ENCODE results near the gene KLHL10. TPM values are rescaled to one million over a fixed set of nuclear protein-coding genes. Genes with fewer than 3 reads are reported as not detected.

KLHL10 gene
- total and polyA plus RNA-seq, 2 of the 13 experiments (the other 11 are each of a cell fraction or from before 2014, with no cell fraction given): 0.04 to 0.08 TPM

GRCh38 chr17:41888332-41888965 is 50.8 kb downstream of the KLHL10 start (continued):
- TF ChIP-seq PAXIP1 (CRISPR knock-in tag; conservative IDR thresholded peaks at IDR 0.05) (0 out of 2 replicates have a peak, but pooled peaks have one; percentile 21), SMARCC2 (IDR thresholded peaks at IDR 0.05) (no peak), SOX6 (IDR thresholded peaks at IDR 0.05) (no peak), SOX6 (CRISPR knock-in tag; IDR thresholded peaks at IDR 0.05) (peak; percentile 50; the same call in 1 of the 2 replicates), SALL1 (CRISPR knock-in tag; IDR thresholded peaks at IDR 0.05) (peak; percentile 29; the same call in 1 of the 2 replicates), ZMYM2 (CRISPR knock-in tag; IDR thresholded peaks at IDR 0.05) (0 out of 2 replicates have a peak, but pooled peaks have one; percentile 50), HOXA3 (CRISPR knock-in tag; IDR thresholded peaks at IDR 0.05) (peak; percentile 40; the same call in 1 of the 2 replicates), ZFY (CRISPR knock-in tag; IDR thresholded peaks at IDR 0.05) (0 out of 2 replicates have a peak, but pooled peaks have one; percentile 24), PTBP1 (IDR thresholded peaks at IDR 0.05; ENCODE audit: low read depth, low read length, poor library complexity, severe bottlenecking) (no peak), TRIM24 (CRISPR knock-in tag; IDR thresholded peaks at IDR 0.05) (no peak), PRDM10 (CRISPR knock-in tag; IDR thresholded peaks at IDR 0.05; ENCODE audit: low read depth) (no peak), ZNF496 (CRISPR knock-in tag; IDR thresholded peaks at IDR 0.05; ENCODE audit: insufficient replicate concordance) (no peak), TBX3 (IDR thresholded peaks at IDR 0.05; ENCODE audit: borderline replicate concordance) (no peak), HDAC2 (CRISPR knock-in tag; IDR thresholded peaks at IDR 0.05) (0 out of 2 replicates have a peak, but pooled peaks have one; percentile 11), CEBPG (CRISPR knock-in tag; IDR thresholded peaks at IDR 0.05) (peak; percentile 73), ZNF766 (CRISPR knock-in tag; IDR thresholded peaks at IDR 0.05; ENCODE audit: borderline replicate concordance) (0 out of 2 replicates have a peak, but pooled peaks have one; percentile 45), TOE1 (CRISPR knock-in tag; IDR thresholded peaks at IDR 0.05) (no peak), ZMYM3 (CRISPR knock-in tag; IDR thresholded peaks at IDR 0.05) (peak; percentile 48; the same call in 1 of the 2 replicates), ZSCAN22 (CRISPR knock-in tag; IDR thresholded peaks at IDR 0.05) (no peak), NR2C2 (CRISPR knock-in tag; IDR thresholded peaks at IDR 0.05; ENCODE audit: borderline replicate concordance) (peak; percentile 42; the same call in 1 of the 2 replicates), ZFAT (CRISPR knock-in tag; conservative IDR thresholded peaks at IDR 0.05) (0 out of 2 replicates have a peak, but pooled peaks have one; percentile 40)
- TF ChIP-seq, protein P1, sequence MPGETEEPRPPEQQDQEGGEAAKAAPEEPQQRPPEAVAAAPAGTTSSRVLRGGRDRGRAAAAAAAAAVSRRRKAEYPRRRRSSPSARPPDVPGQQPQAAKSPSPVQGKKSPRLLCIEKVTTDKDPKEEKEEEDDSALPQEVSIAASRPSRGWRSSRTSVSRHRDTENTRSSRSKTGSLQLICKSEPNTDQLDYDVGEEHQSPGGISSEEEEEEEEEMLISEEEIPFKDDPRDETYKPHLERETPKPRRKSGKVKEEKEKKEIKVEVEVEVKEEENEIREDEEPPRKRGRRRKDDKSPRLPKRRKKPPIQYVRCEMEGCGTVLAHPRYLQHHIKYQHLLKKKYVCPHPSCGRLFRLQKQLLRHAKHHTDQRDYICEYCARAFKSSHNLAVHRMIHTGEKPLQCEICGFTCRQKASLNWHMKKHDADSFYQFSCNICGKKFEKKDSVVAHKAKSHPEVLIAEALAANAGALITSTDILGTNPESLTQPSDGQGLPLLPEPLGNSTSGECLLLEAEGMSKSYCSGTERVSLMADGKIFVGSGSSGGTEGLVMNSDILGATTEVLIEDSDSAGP (CRISPR knock-in tag; IDR thresholded peaks at IDR 0.05; ENCODE audit: borderline replicate concordance): peak; percentile 82
